ENCODE data around the gene CYP46A1. TPM values are rescaled to one million over a fixed set of nuclear protein-coding genes. Genes with fewer than 3 reads are reported as not detected.

CYP46A1 gene
- total RNA-seq, 1 donor from 2014 or later = 4.5 TPM

DNA sequence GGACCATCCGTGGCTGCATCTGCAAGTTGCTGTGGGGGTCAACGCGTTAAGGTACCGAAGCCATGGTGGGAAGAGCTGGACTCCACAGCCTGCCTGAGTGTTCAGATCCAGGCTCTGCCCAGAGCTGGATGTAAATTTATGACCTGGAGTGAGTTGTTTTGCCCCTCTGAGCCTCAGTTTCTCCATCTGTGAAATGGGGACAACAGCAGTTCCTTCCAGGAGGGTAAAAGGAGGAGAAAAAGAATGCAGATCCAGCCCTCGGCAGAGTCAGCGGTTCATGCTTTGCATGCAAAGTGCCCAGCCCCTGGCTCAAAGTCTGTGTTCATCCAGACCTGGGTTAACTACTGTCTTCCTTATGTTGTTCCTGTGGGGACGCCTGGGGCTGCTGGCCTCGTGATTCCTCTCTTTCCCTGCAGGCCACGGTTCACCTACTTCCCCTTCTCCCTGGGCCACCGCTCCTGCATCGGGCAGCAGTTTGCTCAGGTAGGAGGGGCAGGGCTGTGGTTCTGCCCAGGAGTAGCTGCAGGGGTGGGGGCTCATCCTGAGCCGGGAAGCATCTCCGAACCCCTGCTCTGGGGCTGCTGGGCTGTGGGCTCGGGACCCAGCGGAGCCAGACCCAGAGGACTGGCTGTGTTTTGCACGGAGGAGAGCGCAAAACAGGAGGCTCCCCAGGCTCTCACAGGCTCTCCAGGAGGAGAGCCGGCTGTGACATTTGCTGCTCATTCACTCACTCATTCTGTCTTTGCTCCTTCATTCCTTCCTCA, 41.9 kb downstream of the CYP46A1 start:
- no peak for FAIRE-seq
- no peak for DNase-seq (ENCODE audit: low spot score in 2 of 2)

- no peak for FAIRE-seq
- DNase-seq (ENCODE audit: low spot score in 2 of 2) = no peak
Observed at GRCh38 chr14:99726538-99727095, 42.5 kb downstream of the CYP46A1 start.

- no peak for DNase-seq (ENCODE audit: low spot score in 2 of 2)
- FAIRE-seq = no peak
Observed at GRCh38 chr14:99727096-99727870, 43.2 kb downstream of the CYP46A1 start.

GRCh38 chr14:99728231-99728920, 44.3 kb downstream of the CYP46A1 start:
- FAIRE-seq = no peak
- no peak for DNase-seq (ENCODE audit: low spot score in 2 of 2)

GRCh38 chr14:99728981-99729451, 44.9 kb downstream of the CYP46A1 start:
- no peak for DNase-seq (ENCODE audit: low spot score in 2 of 2)
- no peak for FAIRE-seq

GRCh38 chr14:99729991-99730875, 46.1 kb downstream of the CYP46A1 start:
- FAIRE-seq = no peak
- peak; percentile 88 to 89 for DNase-seq (ENCODE audit: low spot score in 2 of 2)

- peak in 1 of 2 donors; percentile 35 for DNase-seq (ENCODE audit: low spot score in 2 of 2)
- FAIRE-seq = no peak
Observed at GRCh38 chr14:99730876-99731546, 46.9 kb downstream of the CYP46A1 start.

DNA sequence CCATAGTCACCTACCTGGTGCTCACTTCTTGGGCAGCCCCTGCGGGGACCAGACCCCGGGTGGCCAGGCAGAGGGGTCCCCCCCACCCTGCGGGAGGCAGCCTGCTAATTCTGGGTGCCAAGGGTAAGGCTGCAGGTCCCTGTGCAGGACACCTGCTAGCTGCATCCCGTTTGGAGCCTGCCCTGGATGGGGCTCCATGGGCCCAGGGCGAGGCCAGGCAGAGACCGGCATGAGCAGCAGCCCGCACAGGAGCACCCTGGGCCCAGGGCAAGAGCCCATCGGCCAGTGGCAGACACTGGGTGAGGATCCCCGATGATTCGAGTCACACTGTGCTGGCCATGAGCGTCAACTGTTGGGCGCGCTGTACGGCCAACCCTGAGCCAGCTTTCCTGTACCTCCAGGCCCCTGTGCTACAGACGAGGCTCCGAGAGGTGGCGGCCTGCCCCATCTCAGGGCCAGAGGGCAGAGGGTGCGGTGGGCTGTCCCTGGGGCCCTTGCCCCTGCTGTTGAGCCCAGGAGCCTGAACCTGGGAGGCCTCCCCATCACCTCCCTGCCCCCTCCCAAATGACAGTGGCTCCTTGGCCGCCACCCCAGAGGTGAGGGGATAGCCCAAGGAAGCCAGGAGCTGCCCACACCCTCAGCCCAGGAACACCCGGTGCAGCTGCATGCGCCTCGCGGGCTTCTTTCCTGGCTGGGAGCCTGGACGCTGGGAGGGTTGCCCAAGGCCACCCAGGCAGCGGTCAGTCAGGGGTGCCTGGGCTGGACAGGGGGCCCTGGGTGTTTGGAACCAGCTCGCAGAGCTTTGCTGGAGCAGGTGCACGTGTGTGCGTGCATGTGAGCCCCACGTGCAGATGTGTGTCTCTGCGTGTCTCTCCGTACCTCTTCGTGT, 47.7 kb downstream of the CYP46A1 start:
- peak in 1 of 2 donors; percentile 37 for DNase-seq (ENCODE audit: low spot score in 2 of 2)
- no peak for FAIRE-seq

GRCh38 chr14:99732436-99733210, 48.5 kb downstream of the CYP46A1 start:
- FAIRE-seq = no peak
- no peak for DNase-seq (ENCODE audit: low spot score in 2 of 2)

GRCh38 chr14:99733211-99733539, 49.1 kb downstream of the CYP46A1 start:
- FAIRE-seq (no peak), DNase-seq (ENCODE audit: low spot score in 2 of 2) (no peak)

DNA sequence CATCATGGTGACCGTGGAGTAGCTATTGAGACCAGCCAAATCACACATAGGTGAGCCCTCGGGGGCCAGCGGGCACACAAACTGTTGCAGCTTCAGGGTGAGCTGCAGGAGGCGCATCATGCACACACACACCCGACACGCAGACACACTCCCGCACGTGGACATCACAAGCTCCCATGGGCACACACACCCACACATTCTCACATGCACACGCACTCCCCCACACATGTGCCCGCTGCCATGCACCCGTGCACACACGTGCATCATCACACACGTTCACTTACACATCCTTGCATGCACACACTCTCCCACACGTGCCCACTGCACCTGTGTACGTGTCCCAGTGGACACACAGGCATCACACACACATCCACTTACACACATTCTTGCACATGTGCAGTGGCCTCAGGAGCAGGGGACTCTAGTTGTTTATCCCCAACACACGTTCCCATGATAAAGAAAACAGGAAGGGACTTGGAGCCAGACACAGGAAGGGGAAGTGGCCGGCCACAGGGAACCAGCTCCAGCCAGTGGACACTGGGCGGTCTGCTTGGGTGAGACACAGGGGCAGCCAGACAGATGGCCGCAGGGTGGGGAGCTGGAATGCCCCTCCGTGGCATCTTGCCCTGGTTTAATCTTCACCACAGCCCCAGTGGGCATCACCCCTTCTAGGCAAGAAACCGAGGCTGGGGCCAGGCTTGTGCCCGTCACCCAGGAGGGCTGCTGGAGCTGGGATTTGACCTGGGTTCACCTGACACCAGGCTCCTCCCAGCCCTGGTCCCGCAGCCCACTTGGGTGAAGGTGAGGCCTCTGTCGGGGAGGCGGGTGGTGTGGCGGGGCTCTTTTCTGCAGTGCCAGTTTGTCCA, 49.7 kb downstream of the CYP46A1 start:
- DNase-seq (ENCODE audit: low spot score in 2 of 2) (no peak), FAIRE-seq (no peak)

- DNase-seq (ENCODE audit: low spot score in 2 of 2) (no peak), FAIRE-seq (no peak)
Observed at GRCh38 chr14:99734406-99735051, 50.4 kb downstream of the CYP46A1 start.

- DNase-seq (ENCODE audit: low spot score in 2 of 2) (no peak), FAIRE-seq (no peak)
Observed at GRCh38 chr14:99735189-99736135, 51.4 kb downstream of the CYP46A1 start.

GRCh38 chr14:99736603-99737371, 52.7 kb downstream of the CYP46A1 start:
- no peak for DNase-seq (ENCODE audit: low spot score in 2 of 2)
- FAIRE-seq = no peak
